HepG2 (cell line): ENCODE measurements around the gene TJP1. TPM values are rescaled to one million over a fixed set of nuclear protein-coding genes. Genes with fewer than 3 reads are reported as not detected.

Source experiments
- ATAC-seq: fragments of 200-7000 bp; cut with Tn5 transposase; 3 replicates; pipeline ENCODE4 v1.9.1; 2020; ENCODE audit warnings: mild to moderate bottlenecking, moderate library complexity
- BruUV-seq: library from RNA; stranded (reverse); fragments of 400-500 nt; replicated peaks from 2 replicates; lab custom pipeline; 2021; lab: Mats Ljungman, UMichigan
- CTCF ChIA-PET: fragments of 300-600 bp; formaldehyde crosslinking; extraction: SDS; loops from one replicate; lab custom pipeline; 2021; ENCODE audit warnings: low total read pairs, inconsistent platforms, low intra/inter-chr PET ratio; lab: Yijun Ruan, JAX
- POLR2A ChIA-PET: fragments of 350-600 bp; sonication (Branson Sonifier 250); formaldehyde crosslinking; loops from one replicate; lab custom pipeline; 2020; ENCODE audit warnings: antibody characterized with exemption, inconsistent platforms; lab: Yijun Ruan, JAX
- DNase-seq: peaks from one replicate; pipeline ENCODE4 v3.0.0-alpha.2; 2015; ENCODE audit warnings: low spot score
- FAIRE-seq: peaks from 3 replicates; lab custom pipeline; 2011; peaks lifted over from hg19 to GRCh38; lab: Jason Lieb, UNC
- H2AFZ ChIP-seq: one replicate; pipeline ENCODE4 v1.6.1; 2011; ENCODE audit warnings: low read length, inconsistent platforms
- H3K27ac ChIP-seq: fragments of 300-600 bp; 3 replicates; pipeline ENCODE4 v1.8.0; 2011; ENCODE audit warnings: mixed run types, mild to moderate bottlenecking, mixed read lengths, low read length, inconsistent platforms; ENCODE audit not compliant: insufficient read depth; ENCODE audit errors: extremely low read length
- H3K27me3 ChIP-seq, 2 experiments: fragments of 200-600 bp in 1 of 2; 2 replicates in 1 of 2; 3 replicates in 1 of 2; pipeline versions ENCODE4 v1.6.0 to v1.8.0; 2011; ENCODE audit warnings: low read length in 2 of 2, mild to moderate bottlenecking in 2 of 2, moderate library complexity in 2 of 2, inconsistent platforms in 1 of 2; ENCODE audit not compliant: insufficient read depth in 2 of 2, control insufficient read depth in 1 of 2
- H3K36me3 ChIP-seq, 2 experiments: fragments of 200-600 bp in 1 of 2; replicated peaks in 1 of 2; 2 replicates in 1 of 2; 3 replicates in 1 of 2; pipeline versions ENCODE4 v1.5.1 to v1.8.0; 2011; ENCODE audit warnings: low read length in 2 of 2, inconsistent platforms in 1 of 2; ENCODE audit not compliant: insufficient read depth in 2 of 2, control insufficient read depth in 1 of 2
- H3K4me1 ChIP-seq: 2 replicates; pipeline ENCODE4 v1.5.1; 2012; ENCODE audit warnings: low read length, inconsistent platforms; ENCODE audit not compliant: insufficient read depth
- H3K4me2 ChIP-seq: 2 replicates; pipeline ENCODE4 v1.6.0; 2011; ENCODE audit warnings: low read depth, low read length, inconsistent platforms
- H3K4me3 ChIP-seq, 3 experiments: fragments of 200-600 bp in 1 of 3; sonication (generic), shearing (Covaris generic) in 1 of 3; replicated peaks in 1 of 3; 2 replicates each; pipeline ENCODE4 v1.5.1; 2011 to 2016; ENCODE audit warnings: low read length in 3 of 3, inconsistent platforms in 2 of 3, low read depth in 2 of 3, mild to moderate bottlenecking in 2 of 3, control low read depth in 1 of 3, mixed read lengths in 1 of 3; ENCODE audit not compliant: insufficient read depth in 1 of 3
- H3K79me2 ChIP-seq: one replicate; pipeline ENCODE4 v1.6.1; 2011; ENCODE audit warnings: low read length, inconsistent platforms; ENCODE audit not compliant: insufficient read depth
- H3K9ac ChIP-seq: 2 replicates; pipeline ENCODE4 v1.6.0; 2011; ENCODE audit warnings: mild to moderate bottlenecking, low read depth, low read length, inconsistent platforms; ENCODE audit not compliant: insufficient read depth
- H3K9me3 ChIP-seq: 2 replicates; pipeline ENCODE4 v1.5.1; 2012; ENCODE audit warnings: mild to moderate bottlenecking, low read length
- H4K20me1 ChIP-seq: 2 replicates; pipeline ENCODE4 v1.6.0; 2011; ENCODE audit warnings: inconsistent platforms, mild to moderate bottlenecking, low read length, moderate library complexity; ENCODE audit not compliant: insufficient read depth
- ADNP ChIP-seq: sonication (generic); formaldehyde crosslinking; IDR thresholded peaks from 2 replicates; pipeline ENCODE4 v1.4.0; 2020; ENCODE audit warnings: missing genetic modification reagents
- GFI1 ChIP-seq: sonication (generic); formaldehyde crosslinking; IDR thresholded peaks from 2 replicates; pipeline ENCODE4 v1.5.0; 2020; ENCODE audit warnings: missing genetic modification reagents, mild to moderate bottlenecking, borderline replicate concordance
- GLI4 ChIP-seq: sonication (generic); formaldehyde crosslinking; IDR thresholded peaks from 2 replicates; pipeline ENCODE4 v1.5.1; 2020; ENCODE audit warnings: missing genetic modification reagents, mild to moderate bottlenecking, moderate library complexity, borderline replicate concordance
- HNRNPUL1 ChIP-seq: fragments of 200-400 bp; formaldehyde crosslinking; IDR thresholded peaks from 2 replicates; pipeline ENCODE4 v1.6.1; 2017; ENCODE audit warnings: low read depth, mild to moderate bottlenecking, low read length, moderate library complexity
- HOXD1 ChIP-seq: sonication (generic); formaldehyde crosslinking; IDR thresholded peaks from 2 replicates; pipeline ENCODE4 v1.5.0; 2020; ENCODE audit warnings: missing genetic modification reagents
- MTF1 ChIP-seq: sonication (generic); formaldehyde crosslinking; IDR thresholded peaks from 2 replicates; pipeline ENCODE4 v1.5.0; 2020; ENCODE audit warnings: missing genetic modification reagents
- PCBP2 ChIP-seq: fragments of 200-400 bp; formaldehyde crosslinking; optimal IDR thresholded peaks from 2 replicates; pipeline ENCODE3; 2018; ENCODE audit warnings: low read length, low read depth; ENCODE audit not compliant: poor library complexity, severe bottlenecking
- ZBTB7A ChIP-seq: sonication (generic); formaldehyde crosslinking; IDR thresholded peaks from 2 replicates; pipeline ENCODE4 v1.8.0; 2022; ENCODE audit warnings: mild to moderate bottlenecking, missing genetic modification reagents
- ZMAT3 ChIP-seq: sonication (generic); formaldehyde crosslinking; conservative IDR thresholded peaks from 2 replicates; pipeline ENCODE4 v1.7.0; 2021; ENCODE audit warnings: missing genetic modification reagents
- ZNF264 ChIP-seq: sonication (generic); formaldehyde crosslinking; IDR thresholded peaks from 2 replicates; pipeline ENCODE4 v1.4.0; 2020; ENCODE audit warnings: missing genetic modification reagents
- ZNF792 ChIP-seq: IDR thresholded peaks from 2 replicates; pipeline ENCODE4 v1.6.1; 2016
- ZNF850 ChIP-seq: sonication (generic); formaldehyde crosslinking; conservative IDR thresholded peaks from 2 replicates; pipeline ENCODE4 v1.9.0; 2021; ENCODE audit warnings: mild to moderate bottlenecking, missing genetic modification reagents
- ZZZ3 ChIP-seq: sonication (generic); formaldehyde crosslinking; IDR thresholded peaks from 2 replicates; pipeline ENCODE4 v1.4.0; 2020; ENCODE audit warnings: missing genetic modification reagents, mild to moderate bottlenecking, borderline replicate concordance
- WGBS: methylation state at CpG from one replicate; pipeline ENCODE4 v1.1.6; 2017; ENCODE audit warnings: low lambda C conversion rate; 5-methylcytosine and 5-hydroxymethylcytosine counted together
- in situ Hi-C: cut with HindIII; loops from 2 replicates; pipeline ENCODE4 v1.10.0; 2017; ENCODE audit warnings: low pct_unique_long_range_greater_than_20kb; ENCODE audit not compliant: extremely low pct_ligation_motif_present
- intact Hi-C: fragments of 100-400 bp; cut with micrococcal nuclease; formaldehyde crosslinking; loops from one replicate; pipeline ENCODE4 v1.10.0; 2022; ENCODE audit not compliant: unreplicated experiment
- polyA plus RNA-seq, 8 experiments: library from polyadenylated mRNA; depleted of rRNA in 3 of 8; stranded (reverse) in 7 of 8; unstranded in 1 of 8; fragments of >200 nt; fragmentation: Illumina TruSeq in 4 of 8; extraction: Trizol in 4 of 8; gene quantifications; 2 replicates each; pipeline versions ENCODE4 v1.2.1 to v1.2.3, GENCODE V29; 2011 to 2016; ENCODE audit warnings: low read depth in 4 of 8, missing spikeins in 1 of 8, mixed read lengths in 1 of 8; ENCODE audit not compliant: insufficient read depth in 1 of 8
- total RNA-seq, 5 experiments: library from RNA; depleted of rRNA; stranded (reverse); fragments of >200 nt; fragmentation: Illumina TruSeq; extraction: Trizol; gene quantifications; 2 replicates each; pipeline ENCODE4 v1.2.3, GENCODE V29; 2016; ENCODE audit warnings: low read depth in 1 of 5

TJP1 gene
- total and polyA plus RNA-seq, 2 of the 13 experiments (the other 11 are each of a cell fraction or from before 2014, with no cell fraction given): 25.9 to 27.1 TPM

- CTCF ChIA-PET: no interaction called here
- TF ChIP-seq ZNF850: no peak
- TF ChIP-seq ADNP: no peak
- TF ChIP-seq MTF1: no peak
- no peak for TF ChIP-seq HOXD1 (CRISPR knock-in tag)
- TF ChIP-seq ZNF264 (CRISPR knock-in tag): 0 out of 2 replicates have a peak, but pooled peaks have one; percentile 29
- TF ChIP-seq HNRNPUL1: no peak
- TF ChIP-seq GFI1 (CRISPR knock-in tag): peak; percentile 31; the same call in 1 of the 2 replicates
- peak; percentile 39 for FAIRE-seq
- no TSS peak for BruUV-seq
- H3K9me3 ChIP-seq: no peaks in the 10 kb centered on the region
- in situ Hi-C loops: no loop called here
- no peak overlapping the region for H3K9ac ChIP-seq
- H3K79me2 ChIP-seq: no peaks in the 10 kb centered on the region
- H3K27ac ChIP-seq: no peak overlapping the region
- H3K27me3 ChIP-seq: no peaks in the 10 kb centered on the region
- POLR2A ChIA-PET: no interaction called here
- no peak overlapping the region for H3K4me2 ChIP-seq
- H3K4me1 ChIP-seq: peaks cover 22% of the 10 kb centered on the region
- H3K36me3 ChIP-seq: no peaks in the 10 kb centered on the region
- WGBS: 33% methylated on average over 7 of the region's 7 CpGs
- intact Hi-C loops: loop anchor here (10.0 kb wide), 1 partner anchor 124 kb away; no protein-coding TSS in a partner anchor
- peak; percentile 20 for DNase-seq
- ATAC-seq: peak; percentile 42
- H4K20me1 ChIP-seq: no peaks in the 10 kb centered on the region
- no peak overlapping the region for H2AFZ ChIP-seq
- no peak overlapping the region for H3K4me3 ChIP-seq
These were observed 131.3 kb downstream of the TJP1 start for GRCh38 chr15:29690765-29691475.

- WGBS: 74% methylated on average over 6 of the region's 6 CpGs
- no peaks in the 10 kb centered on the region for H3K27me3 ChIP-seq
- no peaks in the 10 kb centered on the region for H3K79me2 ChIP-seq
- POLR2A ChIA-PET: no interaction called here
- no peak overlapping the region for H3K27ac ChIP-seq
- no peak overlapping the region for H3K4me3 ChIP-seq
- no peak overlapping the region for H3K9ac ChIP-seq
- no peak overlapping the region for H3K4me2 ChIP-seq
- no TSS peak for BruUV-seq
- no peaks in the 10 kb centered on the region for H4K20me1 ChIP-seq
- no peaks in the 10 kb centered on the region for H3K9me3 ChIP-seq
- in situ Hi-C loops (no loop called here), intact Hi-C loops (no loop called here)
- peaks cover 22% of the 10 kb centered on the region for H3K4me1 ChIP-seq
- no peak for DNase-seq
- 0 out of 3 replicates have a peak, but pooled peaks have one; percentile 7 for ATAC-seq
- CTCF ChIA-PET: no interaction called here
- no peaks in the 10 kb centered on the region for H3K36me3 ChIP-seq
- no peak overlapping the region for H2AFZ ChIP-seq
- FAIRE-seq: no peak
- no peak for TF ChIP-seq ZZZ3 (CRISPR knock-in tag)
- no peak for TF ChIP-seq PCBP2
- no peak for TF ChIP-seq ZNF792 (CRISPR knock-in tag)
- TF ChIP-seq GLI4 (CRISPR knock-in tag): no peak
- no peak for TF ChIP-seq ZMAT3 (CRISPR knock-in tag)
- TF ChIP-seq ZBTB7A (CRISPR knock-in tag): no peak
These were observed 132.8 kb downstream of the TJP1 start for GRCh38 chr15:29689287-29689986.
